Right renal pelvis (tissue), 4 donors: ENCODE data around the gene RNF207. TPM values are rescaled to one million over a fixed set of nuclear protein-coding genes. Genes with fewer than 3 reads are reported as not detected.

Experiments used
- DNase-seq, 4 donors: peaks; one replicate each; pipeline ENCODE4 v3.0.0-alpha.2; 2013; ENCODE audit warnings: low read depth in 4 of 4, low spot score in 3 of 4, missing footprints in 1 of 4
- polyA plus RNA-seq, 4 donors: library from polyadenylated mRNA; unstranded; fragments of 120-200 nt; gene quantifications; one replicate each; pipeline ENCODE4 v1.2.1, GENCODE V29; 2013; ENCODE audit not compliant: insufficient read length in 4 of 4

RNF207 gene
- polyA plus RNA-seq, 4 donors, result 21.4 to 26.4 (median 23.0) TPM

GRCh38 chr1:6222636-6223035, 16.7 kb downstream of the RNF207 start:
- no peak for DNase-seq

- no peak for DNase-seq
Measured at GRCh38 chr1:6223617-6224016, 17.7 kb downstream of the RNF207 start.

- no peak for DNase-seq
Measured at GRCh38 chr1:6224718-6225117, 18.8 kb downstream of the RNF207 start.

GRCh38 chr1:6225651-6226050, 19.7 kb downstream of the RNF207 start:
- DNase-seq, result no peak

DNA sequence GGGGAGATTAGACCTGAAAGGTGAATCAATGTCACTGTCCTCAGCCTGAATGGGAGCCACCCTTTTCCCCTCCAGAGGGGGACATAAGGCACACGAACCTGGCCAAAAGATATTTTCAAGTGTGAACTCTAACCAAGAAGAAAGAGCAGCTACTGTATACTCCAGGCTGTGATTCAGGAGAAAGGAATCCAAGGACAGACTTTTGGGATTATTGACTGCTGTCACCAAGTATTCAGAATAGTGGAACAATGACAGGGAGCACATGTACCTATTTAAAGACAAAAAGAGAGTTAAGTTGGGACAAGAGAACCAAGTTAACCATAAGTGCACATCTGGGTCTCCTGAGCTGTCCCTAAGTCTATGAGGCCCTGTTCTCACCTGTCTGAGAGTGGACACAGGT, 27.5 kb downstream of the RNF207 start:
- no peak for DNase-seq

GRCh38 chr1:6234502-6235295, 28.8 kb downstream of the RNF207 start:
- DNase-seq, result no peak

DNA sequence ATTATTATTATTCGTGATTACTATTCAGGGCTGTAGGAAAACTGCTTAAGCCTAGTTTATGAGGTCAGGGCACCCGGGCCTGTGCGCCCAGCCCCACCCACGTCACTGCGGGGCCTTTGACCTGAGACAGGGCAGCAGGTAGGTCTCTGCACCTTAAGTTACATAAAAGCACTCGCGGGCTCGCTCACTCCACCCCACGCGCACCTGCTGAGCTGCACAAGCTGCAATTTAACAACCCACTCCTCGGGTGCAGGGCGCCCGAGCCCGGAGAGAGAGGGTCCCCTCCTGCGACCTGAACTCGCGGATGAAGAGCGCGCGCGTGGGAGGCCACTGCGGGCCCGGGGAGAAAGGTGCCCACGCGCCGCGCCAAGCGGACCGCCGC, 29.4 kb downstream of the RNF207 start:
- no peak for DNase-seq

- DNase-seq, result no peak
Measured at GRCh38 chr1:6237093-6237492, 31.2 kb downstream of the RNF207 start.

- DNase-seq, result no peak
Measured at GRCh38 chr1:6239213-6239752, 33.4 kb downstream of the RNF207 start.

DNA sequence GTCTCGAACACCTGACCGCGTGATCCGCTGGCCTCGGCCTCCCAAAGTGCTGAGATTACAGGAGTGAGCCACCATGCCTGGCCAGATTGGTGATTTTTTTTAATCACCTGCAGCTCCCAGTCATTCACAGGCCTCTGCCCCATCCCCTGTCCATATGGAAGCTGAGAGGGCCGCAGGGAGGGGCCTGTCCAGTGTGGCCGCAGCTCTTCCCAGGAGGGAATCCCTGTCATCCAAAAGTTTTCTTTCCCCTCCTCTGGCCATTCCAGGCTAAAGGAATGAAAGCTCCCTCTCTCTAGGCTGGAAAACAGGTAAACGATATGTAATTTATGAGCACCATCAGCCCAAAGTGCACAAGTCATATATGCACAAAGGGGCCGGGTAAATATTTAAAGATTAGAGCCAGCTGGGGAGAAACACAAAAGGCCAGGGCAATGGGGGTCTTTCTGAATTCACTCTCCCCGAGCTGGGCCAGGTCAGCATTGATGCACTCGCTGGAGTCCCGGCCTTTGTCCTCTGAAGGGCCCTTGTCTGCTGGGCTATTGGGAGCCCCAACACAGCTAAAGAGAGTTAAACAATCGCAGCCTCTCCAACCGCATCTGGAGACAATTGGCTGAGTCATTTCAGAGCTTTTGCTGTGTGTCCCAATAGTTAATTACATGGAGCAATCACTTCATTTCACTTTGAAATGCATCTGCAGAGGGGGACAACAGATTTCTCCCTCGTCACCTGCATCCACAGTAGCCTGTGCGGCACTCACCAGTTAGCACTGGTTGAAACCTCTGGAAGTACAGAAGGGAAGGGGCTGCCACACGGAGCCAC, 34.2 kb downstream of the RNF207 start:
- no peak for DNase-seq

- no peak for DNase-seq
Measured at GRCh38 chr1:6241107-6241886, 35.4 kb downstream of the RNF207 start.

GRCh38 chr1:6241887-6242740, 36.2 kb downstream of the RNF207 start:
- DNase-seq, result no peak

DNA sequence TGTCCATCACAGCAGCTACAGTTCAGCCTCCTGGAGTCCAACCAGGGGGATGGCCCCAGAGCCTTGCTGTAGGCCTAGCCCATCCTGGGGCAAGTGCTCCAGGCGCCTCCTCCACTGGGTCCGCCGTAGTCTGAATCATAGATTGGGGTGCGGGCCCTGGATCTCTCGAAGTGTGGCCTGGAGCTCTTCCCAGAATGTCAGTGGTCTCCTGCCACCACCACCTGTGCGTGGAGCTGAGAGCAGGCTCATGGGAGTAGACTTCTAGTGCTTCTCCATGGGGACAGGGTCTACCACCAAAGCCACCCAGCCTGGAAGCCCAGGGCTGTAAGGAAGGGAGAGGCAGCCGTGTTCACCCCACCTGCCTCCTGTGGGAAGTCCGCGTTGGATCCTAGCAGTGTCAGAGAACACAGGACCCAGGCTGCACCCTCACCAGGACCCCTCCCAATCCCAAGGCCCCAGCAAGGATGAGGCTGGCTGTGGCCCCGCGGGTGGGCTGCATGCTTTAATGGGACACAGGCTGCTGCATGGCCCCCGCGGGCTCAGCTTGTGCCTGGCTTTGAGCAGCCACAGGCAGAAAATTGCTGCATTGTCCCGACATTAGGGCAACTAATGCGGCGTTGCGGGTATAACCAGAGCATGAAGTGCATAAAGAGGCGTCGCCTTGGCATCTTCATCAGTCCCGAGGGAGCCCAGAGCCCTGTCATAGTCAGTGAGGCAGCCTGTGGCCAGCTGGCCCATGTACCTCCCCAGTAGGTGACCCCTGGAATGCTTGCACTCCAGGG, 37.3 kb downstream of the RNF207 start:
- DNase-seq, result no peak

DNA sequence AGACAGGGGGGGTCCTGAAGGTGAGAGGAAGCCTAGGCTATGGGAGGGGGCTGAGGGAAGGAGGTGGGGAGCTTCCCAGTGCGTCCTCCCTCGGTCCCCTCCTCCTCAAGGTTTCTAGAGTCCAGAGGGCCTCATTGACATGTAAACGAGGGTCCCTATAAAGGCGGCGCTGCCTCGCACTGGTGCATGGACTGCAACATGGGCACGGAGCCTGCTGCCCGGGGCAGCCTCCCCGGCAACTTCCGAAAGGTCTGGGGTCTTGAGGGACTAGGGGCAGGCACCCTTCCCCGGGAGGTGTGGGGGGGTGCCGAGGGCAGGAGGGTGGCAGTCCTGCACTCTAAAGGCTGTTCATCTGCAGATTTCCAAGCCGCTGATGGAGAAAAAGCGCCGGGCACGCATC, 38.1 kb downstream of the RNF207 start, which contains the start of gene HES3:
Gene HES3 (plus strand): TSS at position 187 of the 400 bp plus-strand sequence. CDS start 187 bp downstream, at position 374.
- no peak for DNase-seq

- DNase-seq, result no peak
Measured at GRCh38 chr1:6244401-6245049, 38.6 kb downstream of the RNF207 start.

- DNase-seq, result peak in 3 of 4 donors; percentile 69 to 84 (median 75)
Measured at GRCh38 chr1:6245086-6245868, 39.4 kb downstream of the RNF207 start.

- no peak for DNase-seq
Measured at GRCh38 chr1:6245869-6246496, 40.1 kb downstream of the RNF207 start.
